Naive thymus-derived CD4-positive, alpha-beta T cell (primary cell): ENCODE measurements around the gene GREM2. TPM values are rescaled to one million over a fixed set of nuclear protein-coding genes. Genes with fewer than 3 reads are reported as not detected.

Source experiments
- ATAC-seq: fragments of 150-1000 bp; cut with Tn5 transposase; 2 replicates; pipeline ENCODE4 v1.10.0; 2021; ENCODE audit warnings: mild to moderate bottlenecking, moderate library complexity
- CTCF ChIA-PET: fragments of 350-600 bp; sonication (Branson Sonifier 250); formaldehyde crosslinking; loops from one replicate; lab custom pipeline; 2021; ENCODE audit warnings: antibody characterized with exemption; lab: Charles Lee
- POLR2A ChIA-PET: fragments of 350-600 bp; sonication (Branson Sonifier 250); formaldehyde crosslinking; loops from one replicate; lab custom pipeline; 2021; ENCODE audit warnings: antibody characterized with exemption, inconsistent platforms; lab: Charles Lee
- DNase-seq, 9 donors: peaks; one replicate each; pipeline versions ENCODE4 v3.0.0 to v3.0.0-alpha.2; 2020 to 2022; ENCODE audit warnings: mixed read lengths in 1 of 9
- H3K27ac ChIP-seq: one replicate; pipeline ENCODE4 v1.7.0; 2013; ENCODE audit warnings: mild to moderate bottlenecking, low read depth, low read length, moderate library complexity
- H3K27me3 ChIP-seq, 2 donors: one replicate each; pipeline ENCODE4 v1.7.0; 2013; ENCODE audit warnings: low read length in 2 of 2, mild to moderate bottlenecking in 2 of 2, moderate library complexity in 2 of 2; ENCODE audit not compliant: control insufficient read depth in 2 of 2, insufficient read depth in 2 of 2
- H3K36me3 ChIP-seq, 3 experiments: 1 replicate in 2 of 3; 2 replicates in 1 of 3; pipeline ENCODE4 v1.7.0; 2013; ENCODE audit warnings: low read length in 3 of 3, mild to moderate bottlenecking in 3 of 3, moderate library complexity in 1 of 3; ENCODE audit not compliant: insufficient read depth in 3 of 3, control insufficient read depth in 2 of 3
- H3K4me1 ChIP-seq, 2 donors: one replicate each; pipeline ENCODE4 v1.7.0; 2013; ENCODE audit warnings: low read length in 2 of 2, mild to moderate bottlenecking in 2 of 2, moderate library complexity in 1 of 2; ENCODE audit not compliant: control insufficient read depth in 2 of 2, insufficient read depth in 2 of 2
- H3K4me3 ChIP-seq: 2 replicates; pipeline ENCODE4 v1.7.0; 2013; ENCODE audit warnings: mild to moderate bottlenecking, low read length
- H3K9me3 ChIP-seq, 3 experiments: 1 replicate in 2 of 3; 2 replicates in 1 of 3; pipeline ENCODE4 v1.7.0; 2013; ENCODE audit warnings: low read length in 3 of 3; ENCODE audit not compliant: control insufficient read depth in 2 of 3
- H3K27ac Mint-ChIP-seq, 9 donors: one replicate each; pipeline ENCODE4 v1.8.0; 2020 to 2022; ENCODE audit warnings: mixed read lengths in 9 of 9, mild to moderate bottlenecking in 8 of 9, moderate library complexity in 5 of 9, inconsistent platforms in 2 of 9
- H3K27me3 Mint-ChIP-seq, 5 donors: one replicate each; pipeline ENCODE4 v1.8.0; 2021 to 2022; ENCODE audit warnings: mixed read lengths in 5 of 5, mild to moderate bottlenecking in 1 of 5
- H3K36me3 Mint-ChIP-seq, 5 donors: one replicate each; pipeline ENCODE4 v1.8.0; 2020 to 2022; ENCODE audit warnings: mixed read lengths in 5 of 5, mild to moderate bottlenecking in 3 of 5, inconsistent platforms in 1 of 5
- H3K4me1 Mint-ChIP-seq, 7 donors: one replicate each; pipeline ENCODE4 v1.8.0; 2020 to 2022; ENCODE audit warnings: mixed read lengths in 7 of 7, mild to moderate bottlenecking in 3 of 7, inconsistent platforms in 1 of 7
- H3K4me3 Mint-ChIP-seq, 10 donors: one replicate each; pipeline ENCODE4 v1.8.0; 2020 to 2022; ENCODE audit warnings: mild to moderate bottlenecking in 10 of 10, mixed read lengths in 10 of 10, moderate library complexity in 6 of 10, inconsistent platforms in 2 of 10
- H3K9me3 Mint-ChIP-seq, 11 donors: one replicate each; pipeline ENCODE4 v1.8.0; 2020 to 2022; ENCODE audit warnings: mixed read lengths in 11 of 11, mild to moderate bottlenecking in 4 of 11, inconsistent platforms in 1 of 11, moderate library complexity in 1 of 11
- intact Hi-C, 2 donors: fragments of 100-400 bp; cut with micrococcal nuclease; formaldehyde crosslinking; loops; one replicate each; pipeline ENCODE4 v1.15.1; 2023
- polyA plus RNA-seq, 2 donors: library from polyadenylated mRNA; unstranded; fragments of 300-500 nt; fragmentation: Illumina TruSeq; gene quantifications; one replicate each; pipeline ENCODE4 v1.2.3, GENCODE V29; 2021
- total RNA-seq, 6 experiments: library from RNA in 5 of 6; stranded (reverse) in 5 of 6; gene quantifications; 1 replicate in 5 of 6; 2 replicates in 1 of 6; pipeline ENCODE4 v1.2.3 and lab custom pipeline; 2021 to 2026

The GREM2 gene
- total and polyA plus RNA-seq, 7 experiments from 2014 or later: 0.05 to 5.2 (median 0.65) TPM; not detected in 1

GRCh38 chr1:240575981-240576662, 35.8 kb downstream of the GREM2 start:
- Mint-ChIP-seq H3K27me3 (peaks cover 0 to 3% (median 0%) of the 10 kb centered on the region in 5 donors), H3K27ac (peak overlapping the region in 8 of 9 donors; percentile 75 to 91 (median 83)), H3K4me1 (peaks cover 7 to 28% (median 18%) of the 10 kb centered on the region in 7 donors), H3K4me3 (peak overlapping the region; percentile 38 to 87 (median 76)), H3K36me3 (peaks cover 0 to 3% (median 0%) of the 10 kb centered on the region in 5 donors), H3K9me3 (peaks cover 0 to 7% (median 4%) of the 10 kb centered on the region in 11 donors)
- ChIA-PET CTCF (interaction anchor here (1.0 kb wide), 1 partner anchor 121 kb away, joined by 3 read pairs; no protein-coding TSS in a partner anchor), POLR2A (interaction anchor here (0.6 kb wide), 1 partner anchor 102 kb away, joined by 3 read pairs; no protein-coding TSS in a partner anchor)
- peak in 7 of 9 donors; percentile 13 to 69 (median 58) for DNase-seq
- intact Hi-C loops: loop anchor here (1.0 to 2.0 kb wide), 2 partner anchors 35 to 37 kb away; partner anchors contain the start of gene GREM2 (in 1 of the 2)
- H3K4me1 ChIP-seq: peaks cover 5 to 11% of the 10 kb centered on the region in 2 donors
- H3K27ac ChIP-seq: peak overlapping the region; percentile 55
- no peaks in the 10 kb centered on the region for H3K36me3 ChIP-seq
- ATAC-seq: peak; percentile 93
- peak overlapping the region; percentile 14 for H3K4me3 ChIP-seq
- no peaks in the 10 kb centered on the region for H3K9me3 ChIP-seq
- H3K27me3 ChIP-seq: no peaks in the 10 kb centered on the region

DNA sequence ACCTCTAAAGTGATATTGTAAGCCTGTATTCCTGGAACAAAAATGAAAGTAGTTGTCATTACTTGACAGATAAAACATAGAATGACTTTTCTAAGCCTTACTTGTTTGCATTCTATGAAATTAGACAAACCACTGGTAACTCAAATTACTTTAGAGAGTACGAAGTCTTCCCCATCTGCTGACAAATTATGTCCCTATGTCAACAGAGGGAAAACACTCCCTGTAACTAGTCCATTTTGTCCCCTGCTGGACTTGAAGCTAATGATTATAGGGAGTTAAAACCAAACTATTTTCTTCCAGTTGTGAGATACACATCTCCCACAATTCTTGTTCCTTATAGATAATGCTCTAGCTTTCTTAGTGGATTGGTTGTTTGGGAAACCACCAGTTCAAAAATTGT, 39.6 kb downstream of the GREM2 start:
- CTCF ChIA-PET: no interaction called here

GRCh38 chr1:240571782-240572181, 40.2 kb downstream of the GREM2 start:
- H3K27ac Mint-ChIP-seq: no peak overlapping the region
- H3K36me3 Mint-ChIP-seq: peaks cover 0 to 3% (median 0%) of the 10 kb centered on the region in 5 donors
- H3K27me3 Mint-ChIP-seq: no peaks in the 10 kb centered on the region
- Histone ChIP-seq H3K9me3 (no peaks in the 10 kb centered on the region), H3K4me1 (peaks cover 5 to 8% of the 10 kb centered on the region in 2 donors), H3K27me3 (no peaks in the 10 kb centered on the region), H3K27ac (no peak overlapping the region), H3K4me3 (no peak overlapping the region), H3K36me3 (no peaks in the 10 kb centered on the region)
- ATAC-seq: no peak
- no peak overlapping the region for H3K4me3 Mint-ChIP-seq
- peaks cover 0 to 7% (median 3%) of the 10 kb centered on the region in 11 donors for H3K9me3 Mint-ChIP-seq
- ChIA-PET POLR2A (interaction anchor here (1.0 kb wide), 1 partner anchor 9 kb away, joined by 3 read pairs; no protein-coding TSS in a partner anchor), CTCF (no interaction called here)
- H3K4me1 Mint-ChIP-seq: peaks cover 7 to 21% (median 13%) of the 10 kb centered on the region in 7 donors
- DNase-seq: no peak
- intact Hi-C loops: no loop called here

More for the DNA sequence above, 39.6 kb downstream of the GREM2 start:
- POLR2A ChIA-PET: interaction anchor here (1.0 kb wide), 1 partner anchor 9 kb away, joined by 3 read pairs; no protein-coding TSS in a partner anchor
- H3K27me3 ChIP-seq: no peaks in the 10 kb centered on the region
- DNase-seq (no peak), ATAC-seq (no peak)
- H3K27ac ChIP-seq: no peak overlapping the region
- no peak overlapping the region for H3K4me3 Mint-ChIP-seq
- H3K4me3 ChIP-seq: no peak overlapping the region
- H3K36me3 Mint-ChIP-seq: peaks cover 0 to 3% (median 0%) of the 10 kb centered on the region in 5 donors
- peaks cover 0 to 7% (median 4%) of the 10 kb centered on the region in 11 donors for H3K9me3 Mint-ChIP-seq
- peaks cover 5 to 11% of the 10 kb centered on the region in 2 donors for H3K4me1 ChIP-seq
- peaks cover 7 to 27% (median 18%) of the 10 kb centered on the region in 7 donors for H3K4me1 Mint-ChIP-seq
- no peaks in the 10 kb centered on the region for H3K36me3 ChIP-seq
- no peaks in the 10 kb centered on the region for H3K27me3 Mint-ChIP-seq
- no peak overlapping the region for H3K27ac Mint-ChIP-seq
- no peaks in the 10 kb centered on the region for H3K9me3 ChIP-seq
- intact Hi-C loops: no loop called here

DNA sequence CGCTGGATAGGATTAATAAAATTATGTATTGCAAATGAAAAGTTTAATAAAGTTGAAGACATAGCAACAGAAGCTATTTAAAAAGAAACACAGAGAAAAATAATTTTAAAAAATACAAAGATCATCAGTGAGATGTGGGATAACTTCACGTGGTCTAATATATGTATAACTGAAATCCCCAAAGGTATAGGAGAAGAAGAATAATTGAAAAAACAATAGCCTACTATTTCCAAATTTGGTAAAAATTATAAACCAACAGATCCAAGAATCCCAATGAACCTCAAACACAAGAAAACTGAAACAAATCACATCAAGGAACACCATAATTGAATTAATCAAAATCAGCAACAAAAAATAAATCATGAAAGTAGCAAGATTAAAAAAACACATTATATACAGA, 44.9 kb downstream of the GREM2 start:
- H3K9me3 ChIP-seq: no peaks in the 10 kb centered on the region
- ChIA-PET CTCF (no interaction called here), POLR2A (no interaction called here)
- H3K36me3 Mint-ChIP-seq: no peaks in the 10 kb centered on the region
- no peaks in the 10 kb centered on the region for H3K27me3 ChIP-seq
- peaks cover 0 to 4% (median 1%) of the 10 kb centered on the region in 11 donors for H3K9me3 Mint-ChIP-seq
- no peaks in the 10 kb centered on the region for H3K4me1 Mint-ChIP-seq
- H3K27me3 Mint-ChIP-seq: peaks cover 0 to 4% (median 0%) of the 10 kb centered on the region in 5 donors
- DNase-seq (no peak), ATAC-seq (no peak)
- no peaks in the 10 kb centered on the region for H3K36me3 ChIP-seq
- intact Hi-C loops: no loop called here
- H3K27ac Mint-ChIP-seq: no peak overlapping the region
- H3K4me3 ChIP-seq: no peak overlapping the region
- no peak overlapping the region for H3K27ac ChIP-seq
- no peak overlapping the region for H3K4me3 Mint-ChIP-seq
- H3K4me1 ChIP-seq: no peaks in the 10 kb centered on the region

DNA sequence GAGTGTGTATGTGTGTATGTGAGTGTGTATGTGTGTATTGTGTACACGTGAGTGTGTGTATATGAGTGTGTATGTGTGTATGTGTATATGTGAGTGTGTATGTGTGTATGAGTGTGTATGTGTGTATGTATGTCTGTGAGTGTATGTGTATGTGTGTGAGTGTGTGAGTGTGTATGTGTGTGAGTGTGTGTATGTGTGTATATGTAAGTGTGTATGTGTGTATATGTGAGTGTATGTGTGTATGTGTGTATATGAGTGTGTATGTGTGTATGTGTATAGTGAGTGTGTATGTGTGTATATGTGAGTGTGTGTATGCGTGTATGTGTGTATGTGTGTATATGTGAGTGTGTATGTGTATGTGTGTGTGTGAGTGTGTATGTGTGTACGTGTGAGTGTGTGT, 49.2 kb downstream of the GREM2 start:
- Mint-ChIP-seq H3K27me3 (peaks cover 0 to 4% (median 0%) of the 10 kb centered on the region in 5 donors), H3K4me3 (no peak overlapping the region), H3K36me3 (no peaks in the 10 kb centered on the region), H3K9me3 (peaks cover 0 to 8% (median 2%) of the 10 kb centered on the region in 11 donors), H3K4me1 (peaks cover 0 to 2% (median 0%) of the 10 kb centered on the region in 7 donors), H3K27ac (no peak overlapping the region)
- intact Hi-C loops: no loop called here
- Histone ChIP-seq H3K27me3 (no peaks in the 10 kb centered on the region), H3K36me3 (no peaks in the 10 kb centered on the region), H3K4me3 (no peak overlapping the region), H3K9me3 (no peaks in the 10 kb centered on the region), H3K27ac (no peak overlapping the region), H3K4me1 (no peaks in the 10 kb centered on the region)
- DNase-seq (no peak), ATAC-seq (peak; percentile 27)
- ChIA-PET CTCF (no interaction called here), POLR2A (no interaction called here)

GRCh38 chr1:240562111-240562590, 49.8 kb downstream of the GREM2 start:
- DNase-seq: no peak
- peaks cover 0 to 2% (median 0%) of the 10 kb centered on the region in 7 donors for H3K4me1 Mint-ChIP-seq
- Histone ChIP-seq H3K4me3 (no peak overlapping the region), H3K4me1 (no peaks in the 10 kb centered on the region), H3K27me3 (no peaks in the 10 kb centered on the region), H3K36me3 (no peaks in the 10 kb centered on the region), H3K9me3 (no peaks in the 10 kb centered on the region), H3K27ac (no peak overlapping the region)
- no peaks in the 10 kb centered on the region for H3K36me3 Mint-ChIP-seq
- intact Hi-C loops: no loop called here
- no peak overlapping the region for H3K27ac Mint-ChIP-seq
- H3K9me3 Mint-ChIP-seq: peaks cover 0 to 9% (median 3%) of the 10 kb centered on the region in 11 donors
- H3K27me3 Mint-ChIP-seq: peaks cover 0 to 4% (median 0%) of the 10 kb centered on the region in 5 donors
- POLR2A ChIA-PET: no interaction called here
- no peak overlapping the region for H3K4me3 Mint-ChIP-seq
- CTCF ChIA-PET: no interaction called here
- no peak for ATAC-seq
